Erythroblast (primary cell): Measurements from ENCODE around the gene RFNG.

Experiments
- GATA1 ChIP-seq: IDR thresholded peaks from 2 replicates; pipeline ENCODE4 v1.6.1; 2011; ENCODE audit warnings: low read depth, mild to moderate bottlenecking, control low read depth, low read length, moderate library complexity
- POLR2A ChIP-seq: IDR thresholded peaks from 2 replicates; pipeline ENCODE4 v1.6.1; 2011; ENCODE audit warnings: mild to moderate bottlenecking, low read length

GRCh38 chr17:82064433-82065192 lies 13.0 kb upstream of the RFNG start:
- TF ChIP-seq POLR2A (no peak), GATA1 (no peak)
